Measurements from ENCODE around the gene GRM2.

Gene GRM2

GRCh38 chr3:51698209-51698608 lies 8.7 kb upstream of the GRM2 start:
- intact Hi-C loops (cut with DNase I): no loop called here
- no peak for DNase-seq

GRCh38 chr3:51700403-51700802 lies 6.5 kb upstream of the GRM2 start:
- DNase-seq: no peak
- intact Hi-C loops (cut with DNase I): no loop called here

- no peak for DNase-seq
- intact Hi-C loops (cut with DNase I): no loop called here
These were observed 4.7 kb upstream of the GRM2 start for GRCh38 chr3:51702156-51702555.

GRCh38 chr3:51703068-51703760 lies 3.7 kb upstream of the GRM2 start:
- intact Hi-C loops (cut with DNase I): no loop called here

DNA sequence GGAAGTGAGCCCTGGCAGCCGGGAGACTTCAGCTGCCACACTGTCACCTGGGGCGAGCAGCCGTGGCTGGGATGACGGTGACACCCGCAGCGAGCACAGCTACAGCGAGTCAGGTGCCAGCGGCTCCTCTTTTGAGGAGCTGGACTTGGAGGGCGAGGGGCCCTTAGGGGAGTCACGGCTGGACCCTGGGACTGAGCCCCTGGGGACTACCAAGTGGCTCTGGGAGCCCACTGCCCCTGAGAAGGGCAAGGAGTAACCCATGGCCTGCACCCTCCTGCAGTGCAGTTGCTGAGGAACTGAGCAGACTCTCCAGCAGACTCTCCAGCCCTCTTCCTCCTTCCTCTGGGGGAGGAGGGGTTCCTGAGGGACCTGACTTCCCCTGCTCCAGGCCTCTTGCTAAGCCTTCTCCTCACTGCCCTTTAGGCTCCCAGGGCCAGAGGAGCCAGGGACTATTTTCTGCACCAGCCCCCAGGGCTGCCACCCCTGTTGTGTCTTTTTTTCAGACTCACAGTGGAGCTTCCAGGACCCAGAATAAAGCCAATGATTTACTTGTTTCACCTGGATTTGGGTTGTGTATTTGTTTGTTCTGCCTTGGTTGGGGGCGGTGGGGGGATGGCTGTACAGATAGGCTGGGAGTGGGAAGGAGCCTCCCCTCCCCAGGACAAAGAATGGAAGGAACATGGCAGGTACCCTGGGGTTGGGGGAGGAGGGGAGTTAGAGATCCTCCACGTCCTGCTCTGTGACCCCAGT lies 2.9 kb upstream of the GRM2 start:
- peak in 4 of 42 donors; percentile 7 to 35 (median 30) for DNase-seq
- intact Hi-C loops (cut with DNase I): no loop called here

More at GRCh38 chr3:51703068-51703760, 3.7 kb upstream of the GRM2 start:
- peak in 1 of 42 donors; percentile 2 for DNase-seq

- intact Hi-C loops (cut with DNase I): no loop called here
- peak in 41 of 42 donors; percentile 34 to 92 (median 67) for DNase-seq
These were observed 2.3 kb upstream of the GRM2 start for GRCh38 chr3:51704511-51704950.

DNA sequence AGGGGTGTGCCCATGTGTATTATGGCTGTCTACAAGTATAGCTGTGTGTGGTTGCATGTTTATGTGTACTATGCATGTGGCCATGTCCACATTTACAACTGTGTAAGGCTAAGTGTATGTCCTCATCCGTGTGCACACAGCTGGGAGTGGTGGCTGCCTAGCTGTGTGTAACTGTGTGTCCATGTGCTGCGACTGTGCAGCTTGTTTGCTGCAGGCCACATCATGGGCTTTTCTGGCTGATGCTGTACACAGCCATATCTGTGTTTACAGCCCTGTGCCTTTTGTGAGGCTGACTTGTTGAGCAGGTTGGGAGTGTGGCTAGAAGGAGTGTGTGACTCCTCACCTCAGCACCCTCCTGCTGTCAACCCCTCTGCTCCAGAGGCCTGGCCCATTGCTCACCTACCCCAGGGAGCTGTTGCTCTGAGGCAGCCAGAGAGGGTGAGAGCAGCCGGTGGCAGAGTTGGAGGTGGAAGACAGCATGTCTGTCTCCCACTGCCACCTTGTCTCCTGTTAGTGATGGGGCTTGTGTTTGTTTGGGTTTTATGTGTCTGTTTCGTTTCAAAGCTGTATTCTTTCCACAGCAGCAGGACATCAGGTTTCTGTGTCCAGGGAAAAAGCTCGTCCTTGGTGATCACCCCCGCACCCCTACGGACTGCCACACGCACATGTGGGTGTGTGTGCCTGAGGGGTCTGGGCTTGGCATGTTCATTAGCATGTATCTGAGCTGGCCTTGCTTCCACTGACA lies 1.4 kb upstream of the GRM2 start:
- intact Hi-C loops (cut with DNase I): no loop called here
- DNase-seq: peak in 11 of 42 donors; percentile 5 to 53 (median 21)

- intact Hi-C loops (cut with DNase I): no loop called here
- peak in 7 of 42 donors; percentile 4 to 25 (median 7) for DNase-seq
These were observed 815 bp upstream of the GRM2 start for GRCh38 chr3:51706021-51706485.

- intact Hi-C loops (cut with DNase I): no loop called here
- peak in 13 of 42 donors; percentile 1 to 31 (median 11) for DNase-seq
These were observed 1.5 kb downstream of the GRM2 start for GRCh38 chr3:51708216-51708845.

DNA sequence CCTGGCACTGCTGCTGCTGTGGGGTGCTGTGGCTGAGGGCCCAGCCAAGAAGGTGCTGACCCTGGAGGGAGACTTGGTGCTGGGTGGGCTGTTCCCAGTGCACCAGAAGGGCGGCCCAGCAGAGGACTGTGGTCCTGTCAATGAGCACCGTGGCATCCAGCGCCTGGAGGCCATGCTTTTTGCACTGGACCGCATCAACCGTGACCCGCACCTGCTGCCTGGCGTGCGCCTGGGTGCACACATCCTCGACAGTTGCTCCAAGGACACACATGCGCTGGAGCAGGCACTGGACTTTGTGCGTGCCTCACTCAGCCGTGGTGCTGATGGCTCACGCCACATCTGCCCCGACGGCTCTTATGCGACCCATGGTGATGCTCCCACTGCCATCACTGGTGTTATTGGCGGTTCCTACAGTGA lies 2.1 kb downstream of the GRM2 start:
- peak in 14 of 42 donors; percentile 2 to 44 (median 10) for DNase-seq
- intact Hi-C loops (cut with DNase I): no loop called here

- intact Hi-C loops (cut with DNase I): no loop called here
- peak in 1 of 42 donors; percentile 1 for DNase-seq
These were observed 2.8 kb downstream of the GRM2 start for GRCh38 chr3:51709675-51710074.

DNA sequence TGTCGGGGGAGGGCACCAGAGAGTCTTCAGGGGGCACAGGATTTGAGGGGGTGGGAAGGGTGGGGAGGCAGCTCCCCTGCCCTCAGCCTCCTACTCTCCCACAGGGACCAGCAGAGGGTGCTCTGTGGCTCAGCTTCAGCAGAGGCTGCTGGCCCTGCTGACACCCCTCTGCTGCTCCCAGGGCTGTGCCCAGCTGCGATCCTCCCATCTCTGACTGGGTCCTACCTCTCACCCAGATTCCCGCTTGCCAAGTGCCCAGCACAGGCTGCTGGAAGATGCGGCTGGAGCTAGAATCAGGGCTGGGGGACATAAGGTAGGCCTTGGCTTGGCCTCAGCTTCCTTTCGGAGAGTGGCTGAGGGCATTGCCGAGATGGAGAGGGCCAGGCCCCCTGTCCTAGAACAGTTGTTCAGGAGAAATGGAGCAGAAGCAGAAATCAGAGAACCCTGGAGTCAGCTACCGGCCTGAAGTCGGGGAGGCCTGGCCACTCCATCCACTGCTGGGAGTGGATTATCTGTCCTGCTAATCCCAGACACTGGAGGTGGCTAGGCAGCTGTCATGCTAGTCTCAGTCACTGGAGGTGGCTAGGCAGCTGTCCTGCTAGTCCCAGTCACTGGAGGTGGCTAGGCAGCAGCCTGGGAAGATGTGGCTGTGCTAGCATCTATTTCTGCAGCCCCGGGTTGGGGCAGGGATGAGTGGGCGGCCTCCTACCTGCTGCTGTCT lies 3.9 kb downstream of the GRM2 start:
- intact Hi-C loops (cut with DNase I): no loop called here
- DNase-seq: peak in 16 of 42 donors; percentile 9 to 44 (median 24)

DNA sequence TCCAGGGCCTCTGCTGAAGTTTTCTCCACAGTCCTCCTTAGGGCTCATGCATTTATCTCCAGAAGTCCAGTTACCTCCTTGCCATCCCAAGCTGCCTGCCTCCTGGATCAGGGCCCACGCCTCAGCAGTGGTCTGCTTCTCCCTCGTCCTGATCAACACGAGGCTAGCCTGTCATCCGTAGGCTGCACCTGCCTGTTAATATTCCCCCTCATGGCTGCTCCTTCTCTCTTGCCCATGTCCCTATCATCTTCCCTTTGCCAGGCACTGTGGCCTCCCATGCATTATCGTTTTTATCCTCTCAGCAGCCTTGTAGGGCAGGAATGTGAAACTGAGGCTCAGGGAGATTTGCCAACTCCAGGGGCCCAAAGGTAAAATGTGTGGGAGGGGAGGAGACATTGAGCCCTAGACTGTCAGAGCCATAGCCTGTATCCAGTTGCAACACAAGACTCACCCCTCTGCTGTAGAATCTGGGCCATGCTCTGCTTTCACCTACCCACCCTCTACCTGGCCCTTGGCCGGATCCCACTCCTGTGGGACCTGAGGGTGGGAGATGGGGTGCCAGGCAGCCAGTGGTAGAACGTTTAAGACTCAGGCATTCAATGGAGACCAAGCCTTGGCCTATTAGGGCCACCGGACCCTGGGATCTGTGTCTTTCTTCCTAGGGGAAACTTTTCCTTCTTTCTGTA lies 4.6 kb downstream of the GRM2 start:
- peak in 5 of 42 donors; percentile 2 to 28 (median 10) for DNase-seq
- intact Hi-C loops (cut with DNase I): no loop called here

DNA sequence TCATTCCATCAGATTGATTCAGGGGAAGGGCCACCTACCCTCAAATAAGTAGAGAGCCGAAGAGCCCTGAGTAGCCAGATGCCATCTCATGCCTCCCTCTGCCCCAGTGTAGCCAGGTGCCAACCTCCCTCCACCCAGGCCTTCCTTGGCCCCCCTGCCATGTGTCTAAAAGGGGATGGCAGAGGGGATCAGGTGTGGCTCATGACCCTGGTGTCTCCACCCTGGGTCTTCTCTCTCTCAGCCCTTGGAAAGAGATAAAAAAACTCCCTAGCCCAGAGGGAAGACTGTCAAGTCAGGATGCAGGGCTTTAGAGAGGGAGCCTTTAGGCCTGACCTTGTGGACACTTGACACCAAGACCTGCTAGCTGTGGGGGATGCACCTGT lies 5.2 kb downstream of the GRM2 start:
- DNase-seq: no peak
- intact Hi-C loops (cut with DNase I): no loop called here

- intact Hi-C loops (cut with DNase I): no loop called here
- peak in 6 of 42 donors; percentile 7 to 34 (median 26) for DNase-seq
These were observed 5.7 kb downstream of the GRM2 start for GRCh38 chr3:51712511-51712931.

GRCh38 chr3:51712963-51713362 lies 6.1 kb downstream of the GRM2 start:
- DNase-seq: peak in 1 of 42 donors; percentile 34
- intact Hi-C loops (cut with DNase I): no loop called here

- intact Hi-C loops (cut with DNase I): no loop called here
- peak in 2 of 42 donors; percentile 36 to 41 for DNase-seq
These were observed 8.5 kb downstream of the GRM2 start for GRCh38 chr3:51715231-51715976.
